Stimulated activated CD4-positive, alpha-beta T cell treated with anti-CD3 and anti-CD28 coated beads, Interleukin-4, amount 100 ng/mL, for 48 hours (primary cell): ENCODE data around the gene SHTN1.

Experiments
- DNase-seq, 2 donors: peaks; one replicate each; pipeline ENCODE4 v3.0.0-alpha.2; 2020; ENCODE audit warnings: low read depth in 2 of 2

Gene SHTN1

GRCh38 chr10:116917481-116917880, 87.5 kb downstream of the SHTN1 start:
- no peak for DNase-seq

- DNase-seq: no peak
Observed at GRCh38 chr10:116915340-116915739, 89.6 kb downstream of the SHTN1 start.

GRCh38 chr10:116913695-116914094, 91.3 kb downstream of the SHTN1 start:
- DNase-seq: no peak

- no peak for DNase-seq
Observed at GRCh38 chr10:116912162-116912561, 92.8 kb downstream of the SHTN1 start.

- no peak for DNase-seq
Observed at GRCh38 chr10:116910910-116911309, 94.1 kb downstream of the SHTN1 start.

- DNase-seq: no peak
Observed at GRCh38 chr10:116909307-116909706, 95.7 kb downstream of the SHTN1 start.

GRCh38 chr10:116907245-116907987, 97.6 kb downstream of the SHTN1 start:
- DNase-seq: no peak

GRCh38 chr10:116905845-116906210, 99.2 kb downstream of the SHTN1 start:
- no peak for DNase-seq

GRCh38 chr10:116899626-116900025, 105.4 kb downstream of the SHTN1 start:
- no peak for DNase-seq

- no peak for DNase-seq
Observed at GRCh38 chr10:116893686-116894037, 111.3 kb downstream of the SHTN1 start.

GRCh38 chr10:116892907-116893685, 111.9 kb downstream of the SHTN1 start:
- DNase-seq: no peak

GRCh38 chr10:116891208-116891607, 113.8 kb downstream of the SHTN1 start:
- no peak for DNase-seq

GRCh38 chr10:116889066-116889465, 115.9 kb downstream of the SHTN1 start:
- DNase-seq: no peak

- DNase-seq: no peak
Observed at GRCh38 chr10:116888380-116889055, 116.5 kb downstream of the SHTN1 start.

- DNase-seq: no peak
Observed at GRCh38 chr10:116886772-116887171, 118.2 kb downstream of the SHTN1 start.

GRCh38 chr10:116882639-116883038, 122.3 kb downstream of the SHTN1 start:
- DNase-seq: no peak

GRCh38 chr10:116880716-116881482, 124.1 kb downstream of the SHTN1 start:
- no peak for DNase-seq

- no peak for DNase-seq
Observed at GRCh38 chr10:116879817-116880216, 125.2 kb downstream of the SHTN1 start.

GRCh38 chr10:116878123-116878522, 126.9 kb downstream of the SHTN1 start:
- DNase-seq: no peak

GRCh38 chr10:116877391-116877790, 127.6 kb downstream of the SHTN1 start:
- no peak for DNase-seq

- no peak for DNase-seq
Observed at GRCh38 chr10:116875897-116876296, 129.1 kb downstream of the SHTN1 start.

GRCh38 chr10:116873134-116873533, 131.9 kb downstream of the SHTN1 start:
- no peak for DNase-seq
